G401 (cell line): ENCODE measurements around the gene ALAS1. TPM values are rescaled to one million over a fixed set of nuclear protein-coding genes. Genes with fewer than 3 reads are reported as not detected.
"Not testable (repeated sequence)": the region's sequence is repeated elsewhere in the genome, so short reads cannot be mapped to it uniquely, and the experiment has no call there.

Experiments
- DNase-seq: peaks from one replicate; pipeline ENCODE4 v3.0.0-alpha.2; 2015; ENCODE audit warnings: low spot score
- in situ Hi-C: cut with HindIII; loops from 2 replicates; pipeline ENCODE4 v1.10.0; 2016; ENCODE audit warnings: low sequenced_read_pairs, mixed read lengths
- total RNA-seq: library from RNA; depleted of rRNA; stranded (reverse); fragments of >200 nt; shearing (Covaris generic); gene quantifications from 2 replicates; pipeline ENCODE4 v1.2.3, GENCODE V29; 2014; rRNA removed

The ALAS1 gene
- total RNA-seq: 66.7 and 73.0 TPM in 2 replicates

DNA sequence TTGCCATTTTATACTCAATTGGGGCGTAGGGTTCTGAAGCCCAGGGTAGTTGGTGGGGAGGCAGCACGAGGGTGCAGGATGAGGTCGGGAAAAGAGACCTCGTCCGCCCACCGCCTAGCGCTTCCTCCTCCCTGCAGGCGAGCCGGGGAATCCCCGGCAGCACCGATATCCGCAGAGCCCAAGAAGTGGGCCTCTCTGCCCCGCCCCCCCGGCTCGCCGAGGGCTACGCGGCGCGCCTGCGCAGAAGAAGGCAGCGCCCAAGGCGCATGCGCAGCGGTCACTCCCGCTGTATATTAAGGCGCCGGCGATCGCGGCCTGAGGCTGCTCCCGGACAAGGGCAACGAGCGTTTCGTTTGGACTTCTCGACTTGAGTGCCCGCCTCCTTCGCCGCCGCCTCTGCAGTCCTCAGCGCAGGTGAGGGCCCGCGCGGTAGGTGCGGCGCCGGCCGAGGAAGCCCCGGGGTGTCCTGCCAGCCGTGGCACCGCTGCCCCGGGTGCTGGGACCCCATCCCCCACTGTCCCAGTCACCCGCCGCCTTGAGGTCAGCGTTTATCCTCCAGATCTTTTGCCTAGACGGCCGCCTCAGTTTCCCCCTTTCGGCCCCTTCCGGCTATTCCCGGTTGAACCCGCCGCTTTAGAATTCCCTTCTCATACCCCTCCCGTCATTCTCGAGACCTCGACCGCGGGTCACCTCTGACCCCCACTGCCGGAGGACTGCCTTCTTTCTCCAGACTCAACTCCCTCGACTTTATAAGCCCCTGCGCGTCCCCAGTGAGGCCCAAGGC is at the start of gene ALAS1:
TSS of gene ALAS1 (plus strand) at position 319 of the 784 bp plus-strand sequence. CDS start 1,082 bp downstream, outside the sequence.
- DNase-seq: peak; percentile 85
- in situ Hi-C loops: no loop called here

DNA sequence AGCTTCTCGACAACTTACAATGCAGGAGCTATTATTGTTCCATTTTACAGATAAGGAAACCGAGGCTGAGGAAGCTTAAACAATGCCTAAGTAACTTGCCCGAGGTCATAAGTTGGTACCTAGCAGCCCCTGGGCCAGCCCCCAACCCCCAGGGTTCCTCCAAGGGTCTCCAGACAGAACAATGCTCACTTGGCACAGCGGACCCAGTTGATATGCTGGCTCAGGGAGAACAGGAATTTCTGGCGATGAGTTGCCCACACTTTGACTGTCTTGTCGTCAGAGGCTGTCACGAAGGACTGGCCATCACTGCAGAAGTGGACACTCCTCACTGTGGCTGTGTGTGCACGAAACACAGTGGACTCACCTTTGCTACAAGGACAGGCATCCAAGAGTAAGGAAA is 48.9 kb upstream of the ALAS1 start:
- in situ Hi-C loops: loop anchor here (5.0 kb wide), 1 partner anchor 102 kb away; no protein-coding TSS in a partner anchor
- DNase-seq: no peak

DNA sequence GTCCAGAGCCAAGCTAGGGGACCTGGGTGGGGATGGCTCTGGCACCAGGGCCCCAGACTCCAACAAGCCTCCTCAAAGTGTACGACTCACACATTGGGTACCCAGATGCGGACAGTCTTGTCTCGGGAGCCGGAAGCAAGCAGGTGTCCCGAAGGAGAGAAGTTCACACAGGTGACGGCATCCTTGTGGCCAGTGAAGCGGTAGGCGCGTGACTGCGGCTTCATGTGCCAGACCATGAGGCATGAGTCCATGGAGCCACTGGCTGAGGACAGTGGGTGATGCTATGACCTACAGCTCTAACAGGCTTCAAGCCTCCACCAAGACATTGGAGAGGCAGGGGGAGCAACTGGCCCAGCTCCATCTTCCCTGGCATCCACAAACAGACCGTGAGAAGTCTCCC is 48.2 kb upstream of the ALAS1 start:
- in situ Hi-C loops: loop anchor here (5.0 kb wide), 1 partner anchor 102 kb away; no protein-coding TSS in a partner anchor
- DNase-seq: no peak

DNA sequence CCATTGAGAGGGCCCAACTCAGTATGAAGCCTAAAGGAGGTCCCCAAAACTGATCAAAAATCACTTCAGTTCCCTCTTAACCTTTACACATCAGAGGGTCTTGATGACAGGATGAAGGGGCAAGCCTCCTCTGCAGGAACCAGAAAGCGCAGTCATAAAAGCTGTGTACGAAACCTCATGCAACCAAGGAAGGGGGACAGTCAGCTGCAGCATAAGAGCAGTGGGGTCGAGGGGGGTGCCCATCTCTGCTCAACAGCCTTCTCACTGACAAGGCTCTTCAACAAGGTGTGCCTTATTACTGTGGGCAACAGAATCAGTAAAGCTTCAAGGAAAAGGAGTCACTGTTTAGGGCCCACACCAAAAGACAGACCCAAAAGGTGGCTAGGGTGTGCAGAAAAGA is 47.6 kb upstream of the ALAS1 start:
- no peak for DNase-seq
- in situ Hi-C loops: no loop called here

DNA sequence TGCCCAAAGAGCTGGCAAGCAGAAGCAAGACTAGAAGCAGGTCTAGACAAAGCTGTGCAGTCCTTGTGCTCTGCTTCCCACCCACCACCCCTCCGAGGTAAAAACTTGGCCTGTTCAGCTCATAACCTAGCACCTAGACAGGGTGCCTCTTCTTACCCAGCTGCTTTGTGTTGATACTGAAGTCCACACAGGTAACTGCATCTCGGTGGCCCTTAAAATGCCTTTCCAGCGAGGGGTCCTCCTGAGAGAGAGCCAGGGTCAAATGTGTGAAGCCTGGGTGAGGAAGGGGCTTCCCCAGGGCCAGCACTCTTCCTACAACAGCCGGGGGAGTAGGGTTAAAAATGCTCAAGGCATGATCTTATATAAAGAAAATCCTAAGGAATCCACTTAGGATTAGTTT is 47.1 kb upstream of the ALAS1 start:
- in situ Hi-C loops: no loop called here
- no peak for DNase-seq

DNA sequence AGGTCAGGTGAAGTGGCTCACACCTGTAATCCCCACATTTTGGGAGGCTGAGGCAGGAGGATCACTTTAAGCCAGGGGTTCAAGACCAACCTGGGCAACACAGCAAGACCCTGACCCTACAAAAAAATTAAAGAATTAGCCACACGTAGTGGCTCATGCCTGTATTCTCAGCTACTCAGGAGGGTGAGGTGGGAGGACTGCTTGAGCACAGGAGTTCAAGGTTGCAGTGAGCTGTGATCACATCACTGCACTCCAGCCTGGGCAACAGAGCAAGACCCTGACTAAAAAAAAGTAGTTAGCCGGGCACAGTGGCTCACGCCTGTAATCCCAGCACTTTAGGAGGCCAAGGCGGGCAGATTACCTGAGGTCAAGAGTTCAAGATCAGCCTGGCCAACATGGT is 46.0 kb upstream of the ALAS1 start:
- DNase-seq, in situ Hi-C loops: not testable (repeated sequence)

DNA sequence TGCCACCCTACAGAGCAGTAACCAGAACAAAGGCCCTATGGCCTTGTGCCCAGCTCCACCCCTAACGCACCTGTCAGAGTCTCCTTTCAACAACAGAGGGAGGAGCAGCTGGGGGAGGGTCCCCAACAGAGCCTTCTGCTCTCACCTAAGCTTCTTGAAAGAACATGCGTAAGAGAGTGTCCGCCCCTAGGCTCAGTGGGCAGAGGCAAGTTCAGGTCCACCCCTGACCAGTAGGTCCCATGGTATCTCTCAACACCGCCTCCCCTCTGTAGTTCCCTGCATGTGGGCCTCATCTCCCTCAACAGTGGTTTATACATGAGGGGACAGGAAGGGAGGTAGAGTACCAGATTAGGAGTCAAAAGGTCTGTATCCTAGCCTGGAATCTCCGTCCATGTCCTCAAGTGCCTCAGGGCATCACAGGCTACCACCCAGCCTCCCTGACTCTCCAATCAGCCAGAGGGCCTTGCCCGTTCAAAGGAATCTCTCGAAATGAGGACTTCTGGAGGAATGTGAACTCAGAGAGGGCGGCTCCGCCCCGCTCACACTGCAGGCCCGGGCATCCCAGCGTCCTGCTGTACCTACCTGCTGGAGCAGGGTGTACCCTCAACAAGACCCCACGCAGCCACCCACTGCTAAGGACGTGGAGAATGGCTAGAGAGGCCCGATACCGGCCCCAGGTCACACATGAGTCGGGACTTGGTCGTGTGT is 44.4 kb upstream of the ALAS1 start:
- no peak for DNase-seq

DNA sequence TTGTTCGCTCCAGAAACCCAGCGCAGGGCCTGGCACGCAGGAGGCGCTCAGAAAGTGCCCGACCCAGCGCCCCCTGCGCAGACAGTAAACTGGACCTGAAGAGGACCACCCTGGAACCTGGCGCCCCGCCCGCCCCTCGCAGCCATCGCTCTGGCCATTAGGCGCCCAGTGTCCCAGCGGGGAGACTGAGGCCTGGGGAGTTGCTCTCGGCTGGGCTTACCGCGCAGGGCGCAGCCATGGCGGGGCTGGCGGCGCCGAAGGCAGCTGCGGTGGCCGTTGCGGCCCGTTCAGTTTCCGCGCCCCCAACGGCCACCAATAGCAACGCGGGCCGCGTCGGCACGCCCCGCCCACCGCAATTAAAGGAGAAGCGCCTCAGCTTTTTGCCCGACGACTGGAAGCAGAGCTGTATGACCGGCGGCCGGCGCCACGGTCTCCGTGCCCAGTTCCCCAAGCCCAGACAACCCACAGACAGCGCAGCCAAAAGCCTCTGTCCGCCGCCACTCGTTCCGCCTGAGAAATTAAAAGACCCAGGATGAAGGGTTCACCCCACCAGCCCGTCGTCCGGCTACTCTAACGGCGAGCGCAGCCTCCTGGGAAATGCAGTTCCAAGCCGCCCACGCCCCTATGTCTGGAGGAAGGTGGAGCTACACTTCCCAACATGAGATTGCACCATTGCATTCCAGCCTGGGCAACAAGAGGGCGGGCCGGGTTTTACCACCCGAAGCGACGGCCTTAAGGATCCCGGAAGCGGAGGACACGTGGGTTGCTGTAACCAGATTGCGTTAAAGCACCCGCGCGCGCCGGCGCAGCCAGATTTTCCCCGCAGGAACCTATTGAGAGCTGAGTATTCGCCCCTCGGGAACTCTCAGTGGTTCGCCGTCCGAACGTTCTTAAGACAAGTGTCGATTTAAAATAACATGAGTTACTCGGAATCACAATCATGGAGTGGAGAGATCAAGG is 43.5 kb upstream of the ALAS1 start, which contains the start of gene POC1A:
TSS of gene POC1A (minus strand) at position 289 of the 960 bp plus-strand sequence. CDS start at position 238, 51 bp downstream.
- in situ Hi-C loops: no loop called here
- peak; percentile 98 for DNase-seq

More for the DNA sequence above, 44.4 kb upstream of the ALAS1 start:
- in situ Hi-C loops: no loop called here

DNA sequence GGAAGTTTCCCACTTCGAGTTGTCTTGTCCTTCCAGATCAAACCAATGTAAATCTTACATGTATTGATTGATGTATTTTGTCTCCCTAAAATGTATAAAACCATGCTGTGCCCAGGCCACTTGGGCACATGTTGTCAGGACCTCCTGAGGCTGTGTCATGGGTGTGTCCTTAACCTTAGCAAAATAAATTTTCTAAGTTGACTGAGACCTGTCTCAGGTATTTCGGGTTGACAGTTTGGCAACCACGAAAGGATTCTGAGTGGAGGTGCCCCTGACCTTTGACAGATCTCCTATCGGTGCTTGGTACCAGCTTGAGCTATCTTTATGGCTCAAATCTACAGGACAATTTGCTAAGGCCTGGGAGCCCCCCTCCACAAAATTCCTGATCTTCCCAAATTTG is 42.0 kb upstream of the ALAS1 start:
- DNase-seq: no peak
- in situ Hi-C loops: no loop called here

DNA sequence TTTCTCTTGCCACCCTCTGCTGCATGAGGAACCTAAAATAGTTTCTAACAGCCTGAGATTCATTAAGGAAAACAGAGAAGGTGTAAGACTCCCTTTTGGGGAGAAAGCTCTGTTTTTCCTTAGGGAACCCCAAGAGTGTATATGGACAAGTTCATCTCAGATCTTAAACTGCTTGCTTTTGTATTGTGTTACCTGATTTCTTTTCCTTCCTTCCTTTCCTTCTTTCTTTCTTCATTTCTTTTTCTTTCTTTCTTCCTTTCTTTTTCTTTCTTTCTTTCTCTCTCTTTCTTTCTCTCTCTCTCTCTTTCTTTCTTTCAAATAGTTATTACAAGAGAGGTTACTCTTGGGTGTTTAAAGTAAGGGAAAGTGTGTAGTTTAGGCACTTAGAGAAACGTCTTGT is 38.5 kb upstream of the ALAS1 start:
- in situ Hi-C loops: no loop called here
- no peak for DNase-seq

DNA sequence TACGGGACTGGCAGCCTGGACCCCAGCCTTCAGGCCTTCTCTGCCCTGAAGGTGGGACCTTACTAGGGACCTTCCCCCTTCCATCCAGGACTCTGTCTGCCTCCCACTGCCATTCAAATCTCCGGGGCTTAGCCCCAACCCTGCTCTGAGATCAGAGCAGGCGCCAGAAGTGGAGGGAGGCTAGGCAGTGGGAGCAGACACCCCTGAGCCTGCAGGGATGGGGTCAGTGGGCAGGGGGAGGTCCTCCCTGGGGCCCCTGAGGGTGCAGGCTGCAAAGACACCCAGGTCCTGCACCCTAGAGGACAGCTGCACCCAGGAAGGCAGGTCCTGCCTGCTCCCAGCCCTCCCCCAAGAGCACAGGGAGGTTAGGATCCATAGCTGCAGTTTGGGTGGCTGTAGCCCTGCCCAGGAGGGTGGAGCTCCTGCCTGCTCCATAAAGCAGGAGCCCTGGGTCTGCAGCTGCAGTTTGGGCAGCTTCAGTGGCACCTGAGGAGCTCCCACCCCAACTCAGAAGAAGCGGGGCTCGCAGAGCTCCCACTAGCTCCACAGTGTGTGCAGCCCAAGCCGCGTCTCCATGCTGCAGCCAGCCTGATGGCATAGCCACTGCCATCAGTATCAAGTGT is 35.6 kb upstream of the ALAS1 start:
- in situ Hi-C loops: no loop called here
- no peak for DNase-seq

DNA sequence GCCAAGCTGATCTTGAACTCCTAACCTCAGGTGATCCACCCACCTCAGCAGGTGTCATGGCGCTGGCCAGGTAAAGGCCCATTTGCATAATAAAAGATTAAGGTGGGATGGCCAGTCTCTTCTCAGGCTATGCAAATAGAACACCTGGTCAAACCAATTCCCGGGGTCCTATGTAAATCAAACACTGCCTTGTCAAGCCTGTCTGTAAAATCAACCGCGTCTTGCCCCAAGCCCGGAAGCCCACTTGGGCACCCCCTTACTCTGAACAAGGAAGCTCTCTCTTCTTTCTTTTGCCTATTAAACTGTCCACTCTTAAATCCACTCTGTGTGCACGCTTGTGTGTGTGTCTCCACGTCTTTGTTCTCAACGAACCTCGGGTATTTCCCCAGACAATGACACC is 30.7 kb upstream of the ALAS1 start:
- DNase-seq: no peak
- in situ Hi-C loops: no loop called here

DNA sequence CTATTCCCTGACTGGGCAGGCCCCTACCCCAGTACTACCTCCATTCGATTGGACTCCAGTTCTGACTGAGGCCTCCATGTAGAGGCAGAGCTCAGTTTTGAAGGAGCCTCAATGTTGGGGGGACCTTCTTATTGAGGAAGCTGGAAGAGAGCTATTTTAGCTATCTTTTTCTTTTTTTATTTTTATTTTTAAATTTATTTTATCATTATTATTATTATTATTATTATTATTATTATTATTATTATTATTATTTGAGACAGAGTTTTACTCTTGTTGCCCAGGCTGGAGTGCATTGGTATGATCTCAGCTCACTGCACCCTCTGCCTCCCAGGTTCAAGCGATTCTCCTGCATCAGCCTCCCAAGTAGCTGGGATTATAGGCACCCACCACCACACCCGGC is 27.7 kb upstream of the ALAS1 start:
- in situ Hi-C loops, DNase-seq: not testable (repeated sequence)

DNA sequence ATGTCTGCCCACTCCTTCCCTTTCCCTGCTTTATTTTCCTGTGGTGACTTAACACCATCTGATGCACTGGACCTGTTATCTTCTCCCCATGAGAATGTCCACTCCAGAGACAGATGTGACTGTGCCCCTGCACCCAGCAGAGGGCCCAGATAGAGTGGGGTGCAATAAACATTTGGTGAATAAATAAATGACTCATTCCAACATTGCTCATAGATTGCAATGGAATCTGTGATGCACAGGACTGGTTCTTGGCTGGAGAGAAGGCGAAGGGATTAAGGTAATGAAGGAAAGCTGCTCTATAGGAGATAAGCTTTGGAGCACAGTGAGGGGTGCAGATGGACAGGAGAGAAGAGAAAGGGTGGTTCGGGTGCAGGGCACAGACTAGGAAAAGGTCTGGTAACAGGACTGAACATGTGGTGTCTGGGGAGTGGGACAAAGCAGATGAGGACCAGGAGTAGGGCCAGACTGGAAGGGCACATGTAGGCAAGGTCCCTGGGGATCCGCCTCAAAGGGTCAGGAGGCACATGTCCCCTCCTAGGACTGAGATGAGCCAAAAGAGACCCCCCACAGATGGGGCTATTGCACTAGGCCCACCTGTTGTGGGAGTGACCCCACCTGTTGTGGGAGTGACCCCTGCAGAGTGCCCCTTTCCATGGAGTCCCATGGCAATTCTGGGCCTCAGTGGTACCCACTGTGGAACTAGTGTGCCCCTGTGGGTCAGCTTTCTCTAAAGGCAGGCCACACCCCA is 26.3 kb upstream of the ALAS1 start:
- DNase-seq: no peak

DNA sequence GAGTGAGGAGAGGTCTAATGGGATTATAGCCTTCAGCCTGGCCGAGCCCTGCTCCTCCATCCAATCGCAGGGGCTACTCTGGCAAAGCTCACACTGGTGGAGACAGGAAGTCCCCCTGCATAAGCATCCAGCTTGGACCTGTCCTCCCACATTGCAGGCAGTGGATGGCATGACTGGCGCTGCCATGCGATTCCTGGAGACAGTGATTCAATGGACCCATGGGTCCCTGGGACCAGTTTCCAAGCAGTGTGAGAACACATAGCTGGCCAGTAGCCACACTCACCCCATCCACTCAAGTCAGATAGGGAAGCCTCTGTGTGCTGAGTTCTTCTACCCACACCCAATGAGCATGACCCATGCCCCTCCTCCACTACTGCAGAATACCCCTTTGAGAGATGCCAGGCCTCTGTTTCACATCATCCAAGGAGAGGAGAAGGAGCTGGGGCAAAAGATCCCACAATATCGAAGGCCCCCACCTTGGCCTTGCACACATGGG is 25.6 kb upstream of the ALAS1 start:
- in situ Hi-C loops: no loop called here
- DNase-seq: no peak

More for the DNA sequence above, 26.3 kb upstream of the ALAS1 start:
- in situ Hi-C loops: no loop called here

DNA sequence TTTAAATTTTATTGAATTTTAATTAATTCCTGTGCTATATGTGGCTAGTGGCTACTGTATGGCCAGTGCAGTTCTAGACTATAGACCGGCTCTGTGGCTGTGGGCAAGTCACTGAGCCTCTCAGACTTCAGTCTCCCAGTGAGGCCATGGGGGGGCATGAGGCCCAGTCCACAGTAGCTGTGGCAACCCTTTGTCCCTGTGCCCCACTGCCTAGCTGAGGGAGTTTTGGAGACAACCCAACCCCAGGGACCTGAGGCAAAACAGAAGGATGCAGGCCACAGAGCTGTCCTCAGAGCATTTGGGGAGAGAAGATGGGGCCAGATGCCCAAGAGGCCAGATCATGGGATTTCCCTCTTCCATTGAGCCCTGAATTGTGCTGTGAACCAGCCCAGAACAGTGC is 24.9 kb upstream of the ALAS1 start:
- in situ Hi-C loops: no loop called here

DNA sequence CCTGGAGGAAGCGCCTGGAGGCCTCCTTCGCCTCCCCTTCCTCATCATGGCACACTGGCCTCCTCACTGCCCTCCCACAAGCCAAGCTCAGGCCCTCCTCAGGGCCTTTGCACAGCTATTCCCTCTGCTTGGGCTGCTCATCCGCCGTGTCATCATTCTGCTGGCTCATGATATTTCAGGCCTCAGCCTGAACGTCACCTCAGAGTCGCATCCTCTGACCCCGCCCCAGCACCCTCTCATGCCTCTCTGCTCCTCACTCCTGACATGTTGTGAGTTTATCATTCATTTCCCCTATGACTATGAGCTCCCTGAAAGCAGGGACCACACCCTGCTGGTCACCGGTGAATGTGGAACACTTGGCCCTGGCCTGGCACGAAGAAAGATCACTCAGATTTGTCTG is 23.1 kb upstream of the ALAS1 start:
- no peak for DNase-seq
- in situ Hi-C loops: no loop called here

More for the DNA sequence above, 24.9 kb upstream of the ALAS1 start:
- no peak for DNase-seq
